Suprapubic skin (tissue), 4 donors: ENCODE results near the gene RPP14. TPM values are rescaled to one million over a fixed set of nuclear protein-coding genes. Genes with fewer than 3 reads are reported as not detected.
"Not testable (repeated sequence)": the region's sequence is repeated elsewhere in the genome, so short reads cannot be mapped to it uniquely, and the experiment has no call there.

Experiments used
- DNase-seq, 2 donors: peaks; one replicate each; pipeline ENCODE4 v3.0.0-alpha.2; 2019; ENCODE audit warnings: low spot score in 2 of 2
- H3K27ac ChIP-seq: fragments of 200-600 bp; sonication (generic); one replicate; pipeline ENCODE4 v1.5.1; 2019
- H3K27me3 ChIP-seq: fragments of 200-600 bp; sonication (generic); one replicate; pipeline ENCODE4 v1.5.1; 2019
- H3K36me3 ChIP-seq: fragments of 200-600 bp; sonication (generic); one replicate; pipeline ENCODE4 v1.5.1; 2019
- H3K4me1 ChIP-seq: fragments of 200-600 bp; sonication (generic); one replicate; pipeline ENCODE4 v1.5.1; 2019
- H3K4me3 ChIP-seq: fragments of 200-600 bp; sonication (generic); one replicate; pipeline ENCODE4 v1.5.1; 2019; ENCODE audit warnings: mild to moderate bottlenecking
- H3K9me3 ChIP-seq: fragments of 200-600 bp; sonication (generic); one replicate; pipeline ENCODE4 v1.5.1; 2019
- EP300 ChIP-seq: sonication (generic); formaldehyde crosslinking; IDR thresholded peaks from one replicate; pipeline ENCODE4 v1.6.1; 2017; ENCODE audit warnings: antibody characterized with exemption
- POLR2A ChIP-seq, 2 donors: fragments of 450-650 bp; IDR thresholded peaks; one replicate each; pipeline ENCODE4 v1.6.1; 2017; ENCODE audit warnings: antibody characterized with exemption in 2 of 2, mild to moderate bottlenecking in 2 of 2, moderate library complexity in 2 of 2
- POLR2AphosphoS5 ChIP-seq, 3 donors: sonication (generic); formaldehyde crosslinking; IDR thresholded peaks; one replicate each; pipeline ENCODE4 v1.6.1; 2017; ENCODE audit warnings: antibody characterized with exemption in 3 of 3
- WGBS: methylation state at CpG from one replicate; pipeline ENCODE4 v1.1.5; 2018; 5-methylcytosine and 5-hydroxymethylcytosine counted together
- total RNA-seq, 4 donors: library from RNA; depleted of rRNA; stranded (reverse); fragments of >200 nt; gene quantifications; one replicate each; pipeline ENCODE4 v1.1.0, GENCODE V29; 2016
- TF ChIP-seq, protein P1 (sequence below), 2 donors: fragments of 200-600 bp in 1 of 2; fragments of 450-650 bp in 1 of 2; sonication (generic) in 1 of 2; IDR thresholded peaks; one replicate each; pipeline ENCODE4 v1.5.1; 2016 to 2019; ENCODE audit warnings: antibody characterized with exemption in 2 of 2, mild to moderate bottlenecking in 1 of 2, moderate library complexity in 1 of 2

RPP14 gene
- total RNA-seq, 4 donors from 2014 or later = 5.0 to 9.9 (median 8.0) TPM

DNA sequence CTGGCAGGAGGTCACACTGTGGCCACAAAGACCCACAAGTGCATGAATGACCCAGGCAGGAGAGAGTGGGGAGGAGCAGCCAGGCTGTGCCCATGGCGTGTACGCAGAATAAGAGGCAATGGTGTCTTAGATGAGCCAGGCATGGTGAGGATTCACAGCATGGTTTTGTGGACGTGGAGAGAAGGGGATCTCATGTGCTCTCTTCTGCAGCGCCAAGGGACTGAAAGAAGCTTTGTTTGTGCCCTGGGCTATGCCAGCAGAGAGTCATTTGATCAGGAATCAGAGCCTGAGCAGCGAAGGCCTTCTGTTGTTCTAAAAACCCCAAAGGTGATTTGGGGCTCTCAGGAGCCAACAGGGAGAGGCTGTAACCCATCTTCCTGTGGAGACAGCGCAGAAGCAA, 18.7 kb upstream of the RPP14 start:
- Histone ChIP-seq H3K27me3 (no peaks in the 10 kb centered on the region), H3K27ac (no peak overlapping the region), H3K36me3 (peaks cover 52% of the 10 kb centered on the region), H3K4me1 (no peaks in the 10 kb centered on the region), H3K4me3 (no peak overlapping the region), H3K9me3 (no peaks in the 10 kb centered on the region)
- TF ChIP-seq EP300 (no peak), POLR2A (IDR thresholded peaks at IDR 0.05) (no peak), POLR2AphosphoS5 (IDR thresholded peaks at IDR 0.05) (no peak)
- TF ChIP-seq, protein P1, sequence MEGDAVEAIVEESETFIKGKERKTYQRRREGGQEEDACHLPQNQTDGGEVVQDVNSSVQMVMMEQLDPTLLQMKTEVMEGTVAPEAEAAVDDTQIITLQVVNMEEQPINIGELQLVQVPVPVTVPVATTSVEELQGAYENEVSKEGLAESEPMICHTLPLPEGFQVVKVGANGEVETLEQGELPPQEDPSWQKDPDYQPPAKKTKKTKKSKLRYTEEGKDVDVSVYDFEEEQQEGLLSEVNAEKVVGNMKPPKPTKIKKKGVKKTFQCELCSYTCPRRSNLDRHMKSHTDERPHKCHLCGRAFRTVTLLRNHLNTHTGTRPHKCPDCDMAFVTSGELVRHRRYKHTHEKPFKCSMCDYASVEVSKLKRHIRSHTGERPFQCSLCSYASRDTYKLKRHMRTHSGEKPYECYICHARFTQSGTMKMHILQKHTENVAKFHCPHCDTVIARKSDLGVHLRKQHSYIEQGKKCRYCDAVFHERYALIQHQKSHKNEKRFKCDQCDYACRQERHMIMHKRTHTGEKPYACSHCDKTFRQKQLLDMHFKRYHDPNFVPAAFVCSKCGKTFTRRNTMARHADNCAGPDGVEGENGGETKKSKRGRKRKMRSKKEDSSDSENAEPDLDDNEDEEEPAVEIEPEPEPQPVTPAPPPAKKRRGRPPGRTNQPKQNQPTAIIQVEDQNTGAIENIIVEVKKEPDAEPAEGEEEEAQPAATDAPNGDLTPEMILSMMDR (IDR thresholded peaks at IDR 0.05) = no peak
- 88% methylated on average over 6 of the region's 6 CpGs for WGBS
- DNase-seq = no peak

DNA sequence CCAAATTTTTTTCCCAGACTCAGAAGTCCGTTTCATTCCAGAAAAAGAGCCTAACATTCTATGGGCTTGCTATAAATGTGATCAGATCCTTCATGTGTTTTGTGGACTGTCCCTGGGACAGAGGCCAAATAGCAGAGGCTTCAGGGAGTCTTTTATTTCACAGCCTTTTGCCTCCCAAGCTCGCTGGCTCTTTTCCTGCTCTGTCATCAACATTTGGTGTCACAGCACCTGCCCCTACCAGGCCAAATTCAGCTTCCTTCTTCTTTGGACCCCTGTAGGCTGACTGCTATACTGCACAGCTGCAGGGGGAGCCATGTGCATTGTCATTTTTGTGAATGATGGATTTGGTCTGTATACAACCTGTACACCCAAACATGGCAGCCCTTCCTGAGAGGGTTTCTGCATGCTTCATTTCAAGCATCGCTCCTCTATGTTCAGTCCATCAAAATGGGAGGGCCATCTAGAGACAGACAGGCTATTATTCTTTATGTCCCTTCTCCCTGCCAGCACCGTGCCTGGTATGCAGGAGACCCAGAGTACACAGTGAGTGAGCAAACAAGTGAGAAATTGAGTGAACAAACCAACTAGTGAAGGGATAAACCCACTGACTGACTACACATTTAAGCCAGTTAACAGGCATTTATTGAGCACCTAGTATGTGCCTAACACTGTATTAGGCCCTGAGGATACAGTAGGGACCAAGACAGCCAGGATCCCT, 17.9 kb upstream of the RPP14 start:
- no peak overlapping the region for H3K27ac ChIP-seq
- H3K36me3 ChIP-seq = peaks cover 52% of the 10 kb centered on the region
- no peaks in the 10 kb centered on the region for H3K4me1 ChIP-seq
- no peaks in the 10 kb centered on the region for H3K27me3 ChIP-seq
- H3K4me3 ChIP-seq = no peak overlapping the region
- no peak for DNase-seq
- 74% methylated on average over 4 of the region's 4 CpGs for WGBS
- no peaks in the 10 kb centered on the region for H3K9me3 ChIP-seq
- TF ChIP-seq, protein P1 (IDR thresholded peaks at IDR 0.05) = no peak
- TF ChIP-seq EP300 (no peak), POLR2AphosphoS5 (IDR thresholded peaks at IDR 0.05) (no peak), POLR2A (IDR thresholded peaks at IDR 0.05) (no peak)

DNA sequence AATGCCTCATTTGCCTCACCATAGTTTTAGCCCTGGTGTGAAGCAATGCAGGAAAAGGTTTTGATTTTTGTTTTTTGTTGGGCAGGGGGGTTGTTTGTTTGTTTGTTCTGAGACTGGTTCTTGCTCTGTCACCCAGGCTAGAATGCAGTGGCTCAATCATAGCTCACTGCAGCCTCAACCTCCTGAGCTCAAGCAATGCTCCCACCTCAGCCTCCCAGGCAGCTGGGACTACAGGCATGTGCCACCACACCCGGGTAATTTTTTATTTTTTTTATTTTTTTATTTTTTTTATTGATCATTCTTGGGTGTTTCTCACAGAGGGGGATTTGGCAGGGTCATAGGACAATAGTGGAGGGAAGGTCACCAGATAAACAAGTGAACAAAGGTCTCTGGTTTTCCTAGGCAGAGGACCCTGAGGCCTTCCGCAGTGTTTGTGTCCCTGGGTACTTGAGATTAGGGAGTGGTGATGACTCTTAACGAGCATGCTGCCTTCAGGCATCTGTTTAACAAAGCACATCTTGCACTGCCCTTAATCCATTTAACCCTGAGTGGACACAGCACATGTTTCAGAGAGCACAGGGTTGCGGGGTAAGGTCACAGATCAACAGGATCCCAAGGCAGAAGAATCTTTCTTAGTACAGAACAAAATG, 17.0 kb upstream of the RPP14 start:
- 63% methylated on average over 2 of the region's 4 CpGs for WGBS
- H3K36me3 ChIP-seq = peaks cover 49% of the 10 kb centered on the region
- not testable (repeated sequence) for H3K27ac ChIP-seq

DNA sequence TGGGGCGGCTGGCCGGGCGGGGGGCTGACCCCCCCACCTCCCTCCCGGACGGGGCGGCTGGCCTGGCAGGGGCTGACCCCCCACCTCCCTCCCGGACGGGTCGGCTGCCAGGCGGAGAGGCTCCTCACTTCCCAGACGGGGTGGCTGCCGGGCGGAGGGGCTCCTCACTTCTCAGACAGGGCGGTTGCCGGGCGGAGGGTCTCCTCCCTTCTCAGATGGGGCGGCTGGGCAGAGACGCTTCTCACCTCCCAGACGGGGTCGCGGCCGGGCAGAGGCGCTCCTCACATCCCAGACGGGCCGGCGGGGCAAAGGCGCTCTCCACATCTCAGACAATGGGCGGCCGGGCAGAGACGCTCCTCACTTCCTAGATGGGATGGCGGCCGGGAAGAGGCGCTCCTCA, 15.6 kb upstream of the RPP14 start:
- 96% methylated on average over 5 of the region's 33 CpGs for WGBS
- DNase-seq = not testable (repeated sequence)

More for the DNA sequence above, 17.0 kb upstream of the RPP14 start:
- H3K4me1 ChIP-seq, H3K27me3 ChIP-seq, H3K9me3 ChIP-seq, DNase-seq, H3K4me3 ChIP-seq: not testable (repeated sequence)

DNA sequence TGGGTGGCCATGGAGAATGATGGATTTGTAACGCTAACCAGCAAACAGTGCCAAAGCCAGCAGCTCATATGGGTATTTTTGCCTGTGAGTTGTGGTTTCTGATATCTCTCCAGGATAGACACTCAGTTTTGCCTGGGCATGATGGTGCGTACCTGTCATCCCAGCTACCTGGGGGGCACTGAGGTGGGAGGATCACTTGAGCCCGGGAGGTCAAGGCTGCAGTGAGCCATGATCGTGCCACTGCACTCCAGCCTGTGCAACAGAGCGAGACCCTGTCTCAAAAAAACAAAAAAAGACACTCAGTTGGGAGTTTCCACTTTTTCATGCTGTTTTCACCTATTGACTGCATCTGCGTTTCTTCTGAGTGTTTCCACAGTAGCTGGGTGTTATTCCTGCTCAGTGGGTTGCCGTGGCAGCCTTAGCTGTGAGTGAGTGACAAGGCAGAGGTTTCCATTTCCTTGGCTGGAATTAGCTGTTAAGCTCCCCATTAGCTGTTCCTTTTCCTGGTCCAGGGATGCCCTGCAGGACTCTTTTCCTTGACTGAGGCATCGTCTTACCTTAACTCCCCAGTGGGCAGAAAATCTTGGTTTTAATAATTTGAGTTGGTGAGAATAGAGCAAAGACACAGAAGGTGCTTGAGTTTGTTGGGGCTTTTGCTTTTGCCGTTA, 14.2 kb upstream of the RPP14 start:
- DNase-seq = no peak
- H3K36me3 ChIP-seq = peaks cover 31% of the 10 kb centered on the region
- peaks cover 7% of the 10 kb centered on the region for H3K4me1 ChIP-seq
- TF ChIP-seq POLR2AphosphoS5 (IDR thresholded peaks at IDR 0.05) = no peak
- TF ChIP-seq, protein P1 (IDR thresholded peaks at IDR 0.05) = no peak
- 70% methylated on average over 9 of the region's 9 CpGs for WGBS
- H3K27ac ChIP-seq = no peak overlapping the region
- H3K9me3 ChIP-seq = no peaks in the 10 kb centered on the region
- H3K4me3 ChIP-seq = no peak overlapping the region
- no peaks in the 10 kb centered on the region for H3K27me3 ChIP-seq

More for the DNA sequence above, 15.6 kb upstream of the RPP14 start:
- H3K9me3 ChIP-seq, H3K4me3 ChIP-seq, H3K4me1 ChIP-seq, H3K27me3 ChIP-seq, H3K27ac ChIP-seq: not testable (repeated sequence)
- peaks cover 39% of the 10 kb centered on the region for H3K36me3 ChIP-seq

DNA sequence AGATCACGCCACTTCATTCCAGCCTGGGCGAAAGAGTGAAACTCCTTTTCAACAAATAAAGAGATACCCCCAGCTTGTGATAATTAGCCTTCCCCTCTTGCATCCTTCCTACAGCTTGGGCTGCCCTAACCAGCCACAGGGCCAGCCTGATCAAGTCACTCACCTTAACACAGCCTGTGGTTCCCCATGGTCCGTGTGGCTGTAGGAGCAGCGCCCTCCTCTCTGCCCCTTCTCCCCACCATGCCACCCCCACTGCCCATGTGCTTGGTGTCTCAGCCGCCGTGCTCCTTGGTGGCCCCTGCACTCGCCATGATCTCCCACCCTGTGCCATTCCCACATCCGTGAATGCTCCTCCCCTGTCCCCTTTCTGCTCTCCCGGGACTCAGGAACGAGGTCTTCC, 13.2 kb upstream of the RPP14 start:
- H3K9me3 ChIP-seq = no peaks in the 10 kb centered on the region
- 92% methylated on average over 10 of the region's 10 CpGs for WGBS

More for the DNA sequence above, 13.2 kb upstream of the RPP14 start:
- no peaks in the 10 kb centered on the region for H3K27me3 ChIP-seq
- no peak for TF ChIP-seq POLR2A (IDR thresholded peaks at IDR 0.05)
- no peak for TF ChIP-seq EP300
- no peak for TF ChIP-seq POLR2AphosphoS5 (IDR thresholded peaks at IDR 0.05)
- TF ChIP-seq, protein P1 (IDR thresholded peaks at IDR 0.05) = no peak
- peaks cover 21% of the 10 kb centered on the region for H3K36me3 ChIP-seq
- H3K4me3 ChIP-seq = no peak overlapping the region
- H3K27ac ChIP-seq = no peak overlapping the region
- no peak for DNase-seq
- peaks cover 13% of the 10 kb centered on the region for H3K4me1 ChIP-seq
